H1 (cell line): ENCODE results near the gene ATG4D. TPM values are rescaled to one million over a fixed set of nuclear protein-coding genes. Genes with fewer than 3 reads are reported as not detected.

Source experiments
- CTCF ChIA-PET: fragments of 300-600 bp; sonication (Branson Sonifier 250); formaldehyde crosslinking; loops from one replicate; lab custom pipeline; 2021; ENCODE audit not compliant: partially characterized antibody; lab: Charles Lee
- POLR2A ChIA-PET: fragments of 300-600 bp; sonication (Branson Sonifier 250); formaldehyde crosslinking; loops from one replicate; lab custom pipeline; 2021; ENCODE audit warnings: inconsistent platforms; ENCODE audit not compliant: partially characterized antibody; lab: Charles Lee
- DNase-seq, 2 experiments: peaks; one replicate each; pipeline versions ENCODE4 v3.0.0 to v3.0.0-alpha.2; 2010 to 2022; ENCODE audit warnings: low spot score in 2 of 2, low read depth in 1 of 2, mixed read lengths in 1 of 2
- FAIRE-seq: peaks from 2 replicates; lab custom pipeline; 2011; peaks lifted over from hg19 to GRCh38; lab: Jason Lieb, UNC
- H2AFZ ChIP-seq: 2 replicates; pipeline ENCODE4 v1.8.1; 2012; ENCODE audit warnings: low read length, inconsistent platforms
- H2AK5ac ChIP-seq: 2 replicates; pipeline ENCODE4 v1.6.1; 2013; ENCODE audit warnings: low read depth, low read length
- H2BK120ac ChIP-seq: replicated peaks from 2 replicates; pipeline ENCODE3; 2013; ENCODE audit warnings: low read depth, low read length, inconsistent platforms
- H2BK12ac ChIP-seq: 2 replicates; pipeline ENCODE4 v1.6.1; 2013; ENCODE audit warnings: low read depth, low read length
- H2BK15ac ChIP-seq: 2 replicates; pipeline ENCODE4 v1.6.1; 2013; ENCODE audit warnings: low read length
- H2BK20ac ChIP-seq: 2 replicates; pipeline ENCODE4 v1.6.1; 2013; ENCODE audit warnings: low read length
- H2BK5ac ChIP-seq: 2 replicates; pipeline ENCODE4 v1.6.1; 2013; ENCODE audit warnings: low read depth, low read length
- H3K14ac ChIP-seq: 2 replicates; pipeline ENCODE4 v1.6.1; 2013; ENCODE audit warnings: inconsistent platforms; ENCODE audit not compliant: insufficient read length
- H3K18ac ChIP-seq: 2 replicates; pipeline ENCODE4 v1.6.1; 2013; ENCODE audit warnings: low read length; ENCODE audit errors: extremely low read depth
- H3K23ac ChIP-seq: 2 replicates; pipeline ENCODE4 v1.6.1; 2013; ENCODE audit warnings: inconsistent platforms; ENCODE audit not compliant: insufficient read length
- H3K23me2 ChIP-seq: 2 replicates; pipeline ENCODE4 v1.6.1; 2013; ENCODE audit warnings: low read depth, low read length
- H3K27ac ChIP-seq: 2 replicates; pipeline ENCODE4 v1.6.1; 2011; ENCODE audit warnings: low read depth, low read length, inconsistent platforms
- H3K27me3 ChIP-seq, 4 experiments: replicated peaks in 1 of 4; 1 replicate in 1 of 4; 2 replicates in 3 of 4; pipeline versions ENCODE4 v1.6.1 to v1.8.1; 2011 to 2013; ENCODE audit warnings: low read length in 3 of 4, mild to moderate bottlenecking in 3 of 4, inconsistent platforms in 2 of 4, mixed read lengths in 2 of 4, moderate library complexity in 1 of 4; ENCODE audit not compliant: control insufficient read depth in 3 of 4, insufficient read depth in 3 of 4; ENCODE audit errors: extremely low read depth in 1 of 4
- H3K36me3 ChIP-seq, 4 experiments: 2 replicates each; pipeline versions ENCODE4 v1.6.1 to v1.8.1; 2011 to 2013; ENCODE audit warnings: mild to moderate bottlenecking in 4 of 4, low read length in 3 of 4, moderate library complexity in 2 of 4, control low read depth in 1 of 4, inconsistent platforms in 1 of 4; ENCODE audit not compliant: insufficient read depth in 4 of 4, control insufficient read depth in 2 of 4
- H3K4ac ChIP-seq: replicated peaks from 2 replicates; pipeline ENCODE3; 2013; ENCODE audit warnings: low read length, low read depth, mixed read lengths, inconsistent platforms; ENCODE audit not compliant: insufficient read length
- H3K4me1 ChIP-seq, 4 experiments: replicated peaks in 1 of 4; 1 replicate in 1 of 4; 2 replicates in 3 of 4; pipeline versions ENCODE4 v1.6.1 to v1.8.1; 2011 to 2013; ENCODE audit warnings: low read length in 3 of 4, inconsistent platforms in 2 of 4, mixed read lengths in 1 of 4; ENCODE audit not compliant: insufficient read depth in 4 of 4, control insufficient read depth in 3 of 4
- H3K4me2 ChIP-seq, 2 experiments: 2 replicates each; pipeline versions ENCODE4 v1.6.1 to v1.8.1; 2011 to 2013; ENCODE audit warnings: low read depth in 2 of 2, low read length in 2 of 2, control low read depth in 1 of 2, inconsistent platforms in 1 of 2, mild to moderate bottlenecking in 1 of 2; ENCODE audit not compliant: insufficient read depth in 1 of 2
- H3K4me3 ChIP-seq, 4 experiments: fragments of 200-600, 300-600 bp in 1 of 4; sonication (generic), shearing (Covaris generic), sonication (Bioruptor Twin) in 1 of 4; 2 replicates each; pipeline versions ENCODE4 v1.5.1 to v1.8.1; 2011 to 2016; ENCODE audit warnings: low read length in 4 of 4, low read depth in 3 of 4, control low read depth in 2 of 4, inconsistent platforms in 2 of 4, mild to moderate bottlenecking in 2 of 4, mixed read lengths in 1 of 4, moderate library complexity in 1 of 4; ENCODE audit not compliant: insufficient read depth in 2 of 4; ENCODE audit errors: extremely low read depth in 1 of 4
- H3K56ac ChIP-seq: replicated peaks from 2 replicates; pipeline ENCODE3; 2013; ENCODE audit warnings: low read depth, mild to moderate bottlenecking, mixed read lengths, low read length, inconsistent platforms; ENCODE audit not compliant: insufficient read length
- H3K79me1 ChIP-seq: 2 replicates; pipeline ENCODE4 v1.6.1; 2013; ENCODE audit warnings: low read depth, low read length, control low read depth
- H3K79me2 ChIP-seq, 2 experiments: 2 replicates each; pipeline versions ENCODE4 v1.6.1 to v1.8.1; 2012 to 2013; ENCODE audit warnings: low read length in 2 of 2, mild to moderate bottlenecking in 2 of 2, inconsistent platforms in 1 of 2; ENCODE audit not compliant: insufficient read depth in 2 of 2, control insufficient read depth in 1 of 2
- H3K9ac ChIP-seq, 4 experiments: replicated peaks in 1 of 4; 1 replicate in 1 of 4; 2 replicates in 3 of 4; pipeline versions ENCODE4 v1.6.1 to v1.8.1; 2011 to 2013; ENCODE audit warnings: low read depth in 3 of 4, low read length in 3 of 4, control low read depth in 2 of 4, mild to moderate bottlenecking in 2 of 4, moderate library complexity in 2 of 4, inconsistent platforms in 1 of 4; ENCODE audit errors: extremely low read depth in 1 of 4
- H3K9me3 ChIP-seq, 2 experiments: 2 replicates each; pipeline versions ENCODE4 v1.6.1 to v1.8.1; 2012 to 2013; ENCODE audit warnings: mild to moderate bottlenecking in 2 of 2, moderate library complexity in 2 of 2, control low read depth in 1 of 2, inconsistent platforms in 1 of 2, low read depth in 1 of 2, low read length in 1 of 2, mixed read lengths in 1 of 2; ENCODE audit not compliant: insufficient read depth in 2 of 2
- H4K20me1 ChIP-seq, 2 experiments: replicated peaks in 1 of 2; 2 replicates each; pipeline versions ENCODE3 to v1.8.1; 2011 to 2013; ENCODE audit warnings: inconsistent platforms in 2 of 2, low read length in 2 of 2, mild to moderate bottlenecking in 1 of 2; ENCODE audit not compliant: insufficient read depth in 2 of 2, control insufficient read depth in 1 of 2
- H4K5ac ChIP-seq: 2 replicates; pipeline ENCODE4 v1.6.1; 2013; ENCODE audit warnings: low read length, low read depth, mixed read lengths, inconsistent platforms; ENCODE audit not compliant: insufficient read length
- H4K8ac ChIP-seq: 2 replicates; pipeline ENCODE4 v1.8.0; 2013; ENCODE audit warnings: mild to moderate bottlenecking, moderate library complexity, low read length, inconsistent platforms; ENCODE audit not compliant: insufficient read depth; ENCODE audit errors: extremely low read depth
- H4K91ac ChIP-seq: replicated peaks from 2 replicates; pipeline ENCODE3; 2013; ENCODE audit warnings: low read length, mixed read lengths, inconsistent platforms; ENCODE audit not compliant: insufficient read length
- BCL11A ChIP-seq, 2 experiments: IDR thresholded peaks; one replicate each; pipeline ENCODE4 v1.6.1; 2011; ENCODE audit warnings: low read depth in 2 of 2, low read length in 2 of 2, mild to moderate bottlenecking in 2 of 2
- CTBP2 ChIP-seq: IDR thresholded peaks from 2 replicates; pipeline ENCODE4 v1.7.0; 2011; ENCODE audit warnings: borderline replicate concordance, mild to moderate bottlenecking, moderate library complexity, mixed read lengths, low read length; ENCODE audit not compliant: insufficient read depth, insufficient read length
- EZH2 ChIP-seq: fragments of 200-600 bp; sonication (generic); IDR thresholded peaks from 2 replicates; pipeline ENCODE4 v1.7.1; 2012; ENCODE audit warnings: low read depth, mild to moderate bottlenecking, moderate library complexity, low read length, inconsistent platforms; ENCODE audit not compliant: severe bottlenecking
- FOSL1 ChIP-seq: IDR thresholded peaks from 2 replicates; pipeline ENCODE4 v1.6.1; 2011; ENCODE audit warnings: mild to moderate bottlenecking, low read depth, low read length, moderate library complexity; ENCODE audit not compliant: insufficient read depth
- HDAC6 ChIP-seq: IDR thresholded peaks from one replicate; pipeline ENCODE4 v1.7.1; 2012; ENCODE audit warnings: low read depth, mild to moderate bottlenecking, inconsistent platforms, low read length, moderate library complexity
- KDM1A ChIP-seq: fragments of 200-600, 300-600 bp; sonication (generic); IDR thresholded peaks from 2 replicates; pipeline ENCODE4 v1.7.1; 2016; ENCODE audit warnings: mild to moderate bottlenecking, low read length, borderline replicate concordance
- MAFK ChIP-seq: IDR thresholded peaks from 2 replicates; pipeline ENCODE4 v1.6.1; 2012; ENCODE audit warnings: low read depth, mild to moderate bottlenecking, improper control_type of control experiment, low read length
- RXRA ChIP-seq: IDR thresholded peaks from 2 replicates; pipeline ENCODE4 v1.6.1; 2011; ENCODE audit warnings: low read depth, mild to moderate bottlenecking, low read length, moderate library complexity; ENCODE audit not compliant: insufficient read depth
- SP2 ChIP-seq: IDR thresholded peaks from 2 replicates; pipeline ENCODE4 v1.6.1; 2012; ENCODE audit warnings: mild to moderate bottlenecking, low read length, inconsistent platforms
- TCF12 ChIP-seq: IDR thresholded peaks from 2 replicates; pipeline ENCODE4 v1.6.1; 2011; ENCODE audit warnings: low read depth, mild to moderate bottlenecking, low read length
- YY1 ChIP-seq: IDR thresholded peaks from 2 replicates; pipeline ENCODE4 v1.6.1; 2011; ENCODE audit warnings: low read depth, mild to moderate bottlenecking, low read length
- ZNF274 ChIP-seq: IDR thresholded peaks from 2 replicates; pipeline ENCODE4 v1.7.0; 2012; ENCODE audit warnings: low read length, borderline replicate concordance; ENCODE audit errors: extremely low read depth
- WGBS, 2 experiments: shearing (Covaris generic) in 1 of 2; methylation state at CpG; one replicate each; pipeline versions ENCODE4 v1.1.6 to v1.1.7; 2013 to 2015; ENCODE audit warnings: low lambda C conversion rate in 2 of 2, mixed read lengths in 2 of 2, inconsistent platforms in 1 of 2, low coverage in 1 of 2, missing lambda C conversion rate in 1 of 2; ENCODE audit not compliant: insufficient replicate concordance in 2 of 2, insufficient coverage in 1 of 2, insufficient read length in 1 of 2; ENCODE audit errors: extremely low coverage in 1 of 2, missing lambda C conversion rate in 1 of 2; 5-methylcytosine and 5-hydroxymethylcytosine counted together
- polyA plus RNA-seq, 7 experiments: library from polyadenylated mRNA; depleted of rRNA in 3 of 7; stranded (reverse) in 5 of 7; unstranded in 2 of 7; fragments of >200 nt in 5 of 7; fragments of 200-250 nt in 2 of 7; gene quantifications; 1 replicate in 5 of 7; 2 replicates in 1 of 7; 4 replicates in 1 of 7; pipeline versions ENCODE4 v1.2.1 to v1.2.3, GENCODE V29; 2011 to 2013; ENCODE audit warnings: missing spikeins in 2 of 7, mixed read lengths in 2 of 7
- total RNA-seq: library from RNA; stranded (reverse); fragmentation: NEBNext Ultra II Directional; extraction: Animal tissue kit (Norgen Biotek cat#: 25700); gene quantifications from 2 replicates; pipeline ENCODE4 v1.2.1, GENCODE V29; 2021

ATG4D gene
- total and polyA plus RNA-seq, 2 of the 8 experiments (the other 6 are each of a cell fraction or from before 2014, with no cell fraction given), result 39.6 to 43.7 TPM

DNA sequence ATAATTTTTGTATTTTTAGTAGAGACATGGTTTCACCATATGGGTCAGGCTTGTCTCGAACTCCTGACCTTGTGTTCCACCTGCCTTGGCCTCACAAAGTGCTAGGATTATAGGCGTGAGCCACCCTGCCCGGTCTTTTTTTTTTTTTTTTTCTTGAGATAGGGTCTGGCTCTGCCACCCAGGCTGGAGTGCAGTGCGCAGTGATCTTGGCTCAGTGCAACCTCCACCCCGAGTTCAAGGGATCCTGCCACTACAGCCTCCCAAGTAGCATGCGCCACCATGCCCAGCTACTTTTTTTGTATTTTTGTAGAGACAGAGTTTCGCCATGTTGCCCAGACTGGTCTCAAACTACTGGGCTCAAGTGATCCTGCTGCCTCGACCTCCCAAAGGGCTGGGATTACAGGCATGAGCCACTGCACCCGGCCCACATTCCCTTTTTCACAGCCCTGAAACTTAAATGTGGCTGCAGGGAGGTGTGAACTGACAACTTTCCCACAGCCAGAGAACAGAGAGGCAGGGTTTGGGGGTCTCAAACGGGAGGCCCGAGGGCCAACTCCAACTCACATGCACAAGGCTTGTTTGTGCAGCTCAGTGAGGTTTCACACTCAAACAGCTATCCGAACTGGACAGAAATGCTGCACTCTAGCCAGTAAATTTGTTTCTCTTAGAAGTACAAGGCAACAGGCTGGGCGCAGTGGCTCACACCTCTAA, 22.1 kb upstream of the ATG4D start:
- Histone ChIP-seq H3K4ac (no peak overlapping the region), H3K79me2 (no peaks in the 10 kb centered on the region), H3K9ac (no peak overlapping the region; a peak in 2 of 7 replicates), H3K9me3 (no peaks in the 10 kb centered on the region), H3K4me3 (no peak overlapping the region), H3K56ac (no peak overlapping the region), H3K79me1 (no peaks in the 10 kb centered on the region), H4K5ac (no peak overlapping the region), H4K8ac (no peak overlapping the region), H2BK5ac (no peak overlapping the region), H3K4me1 (peaks cover 0 to 18% (median 7%) of the 10 kb centered on the region in 4 experiments; a peak in 5 of 7 replicates), H2AK5ac (no peak overlapping the region), H4K91ac (no peak overlapping the region), H2BK12ac (no peak overlapping the region), H2BK20ac (no peak overlapping the region), H2BK15ac (no peak overlapping the region), H3K27me3 (peaks cover 11 to 29% (median 26%) of the 10 kb centered on the region in 4 experiments; a peak in 6 of 7 replicates), H2AFZ (no peak overlapping the region), H4K20me1 (peaks cover 0 to 1% of the 10 kb centered on the region in 2 experiments), H3K23ac (no peak overlapping the region), H3K18ac (no peak overlapping the region), H3K27ac (no peak overlapping the region), H3K14ac (no peak overlapping the region), H2BK120ac (no peak overlapping the region), H3K4me2 (no peak overlapping the region), H3K23me2 (peaks cover 16% of the 10 kb centered on the region; the same call in 1 of the 2 replicates), H3K36me3 (no peaks in the 10 kb centered on the region)
- FAIRE-seq (no peak), DNase-seq (no peak)
- POLR2A ChIA-PET, result interaction anchor here (0.6 to 1.5 kb wide), 3 partner anchors 10 to 931 kb away, joined by 3 to 5 read pairs (median 4); no protein-coding TSS in a partner anchor
- WGBS, 2 experiments, result 88% methylated on average over 13 of the region's 13 CpGs; no CpG with 5 or more reads in 1 of the 2 experiments
- CTCF ChIA-PET, result interaction anchor here (0.6 to 3.2 kb wide), 10 partner anchors 9 to 330 kb away, joined by 3 to 9 read pairs (median 4); no protein-coding TSS in a partner anchor
- TF ChIP-seq EZH2, result no peak
- TF ChIP-seq KDM1A, result no peak
- no peak for TF ChIP-seq BCL11A (IDR thresholded peaks at IDR 0.05; ENCODE audit: low read depth in 2 of 2, low read length in 2 of 2)
- TF ChIP-seq SP2, result no peak
- no peak for TF ChIP-seq YY1
- no peak for TF ChIP-seq ZNF274
- no peak for TF ChIP-seq HDAC6
- no peak for TF ChIP-seq RXRA
- TF ChIP-seq MAFK, result no peak
- no peak for TF ChIP-seq FOSL1
- no peak for TF ChIP-seq TCF12
- TF ChIP-seq CTBP2, result no peak
